A673 (cell line): Measurements from ENCODE around the gene PLTP. TPM values are rescaled to one million over a fixed set of nuclear protein-coding genes. Genes with fewer than 3 reads are reported as not detected.

ENCODE experiments used
- BruUV-seq: library from RNA; stranded (reverse); fragments of 400-500 nt; replicated peaks from 2 replicates; lab custom pipeline; 2021; lab: Mats Ljungman, UMichigan
- CTCF ChIA-PET: fragments of 300-600 bp; sonication (Branson Sonifier 250); formaldehyde crosslinking; loops from one replicate; lab custom pipeline; 2022; ENCODE audit warnings: antibody characterized with exemption; lab: Charles Lee
- POLR2A ChIA-PET: fragments of 300-600 bp; sonication (Branson Sonifier 250); formaldehyde crosslinking; loops from one replicate; lab custom pipeline; 2022; ENCODE audit warnings: antibody characterized with exemption; ENCODE audit not compliant: low non-redundant PET; lab: Charles Lee
- DNase-seq: peaks from one replicate; pipeline ENCODE4 v3.0.0-alpha.2; 2015; ENCODE audit warnings: low spot score
- H3K27ac ChIP-seq: fragments of 200-600 bp; sonication (generic); 2 replicates; pipeline ENCODE4 v1.5.1; 2016; ENCODE audit warnings: mixed run types, low read depth, mild to moderate bottlenecking, mixed read lengths, antibody characterized with exemption, low read length; ENCODE audit not compliant: poor library complexity, severe bottlenecking
- H3K27me3 ChIP-seq: fragments of 200-600 bp; sonication (generic); replicated peaks from 2 replicates; pipeline ENCODE4 v1.6.1; 2017; ENCODE audit warnings: mixed run types, low read depth, mild to moderate bottlenecking, mixed read lengths, antibody characterized with exemption, low read length; ENCODE audit not compliant: insufficient read depth, poor library complexity
- H3K36me3 ChIP-seq: fragments of 200-600 bp; sonication (generic); 2 replicates; pipeline ENCODE4 v1.6.1; 2016; ENCODE audit warnings: mixed run types, mild to moderate bottlenecking, mixed read lengths, antibody characterized with exemption, low read length; ENCODE audit not compliant: insufficient read depth, poor library complexity, severe bottlenecking
- H3K4me1 ChIP-seq: fragments of 200-600 bp; sonication (generic); 2 replicates; pipeline ENCODE4 v1.6.1; 2017; ENCODE audit warnings: mixed run types, mild to moderate bottlenecking, mixed read lengths, antibody characterized with exemption, low read length; ENCODE audit not compliant: insufficient read depth, poor library complexity, severe bottlenecking
- H3K4me3 ChIP-seq: fragments of 200-600 bp; sonication (generic); 2 replicates; pipeline ENCODE4 v1.5.1; 2016; ENCODE audit warnings: low read depth, mixed run types, mild to moderate bottlenecking, mixed read lengths, low read length; ENCODE audit not compliant: poor library complexity, severe bottlenecking
- H3K9me3 ChIP-seq: fragments of 200-600 bp; sonication (generic); 2 replicates; pipeline ENCODE4 v1.6.1; 2016; ENCODE audit warnings: mixed run types, low read depth, mild to moderate bottlenecking, mixed read lengths, antibody characterized with exemption, low read length; ENCODE audit not compliant: poor library complexity, severe bottlenecking
- EZH2 ChIP-seq: fragments of 200-600 bp; sonication (generic); IDR thresholded peaks from 2 replicates; pipeline ENCODE4 v1.6.1; 2017; ENCODE audit warnings: borderline replicate concordance, low read depth, mild to moderate bottlenecking, mixed read lengths, antibody characterized with exemption, low read length; ENCODE audit not compliant: poor library complexity, severe bottlenecking
- intact Hi-C: fragments of 100-400 bp; cut with micrococcal nuclease; formaldehyde crosslinking; loops from one replicate; pipeline ENCODE4 v1.10.0; 2022; ENCODE audit not compliant: unreplicated experiment
- total RNA-seq: library from RNA; stranded (reverse); gene quantifications from 2 replicates; pipeline ENCODE4 v1.2.3, GENCODE V29; 2021
- TF ChIP-seq, protein P1 (sequence below): fragments of 300-800, 200-600 bp; sonication (generic); conservative IDR thresholded peaks from 2 replicates; pipeline ENCODE4 v1.5.1; 2017; ENCODE audit warnings: low read depth, mild to moderate bottlenecking, antibody characterized with exemption, low read length, moderate library complexity, mixed read lengths

The PLTP gene
- total RNA-seq, 1 experiment from 2014 or later = 58.3 TPM

DNA sequence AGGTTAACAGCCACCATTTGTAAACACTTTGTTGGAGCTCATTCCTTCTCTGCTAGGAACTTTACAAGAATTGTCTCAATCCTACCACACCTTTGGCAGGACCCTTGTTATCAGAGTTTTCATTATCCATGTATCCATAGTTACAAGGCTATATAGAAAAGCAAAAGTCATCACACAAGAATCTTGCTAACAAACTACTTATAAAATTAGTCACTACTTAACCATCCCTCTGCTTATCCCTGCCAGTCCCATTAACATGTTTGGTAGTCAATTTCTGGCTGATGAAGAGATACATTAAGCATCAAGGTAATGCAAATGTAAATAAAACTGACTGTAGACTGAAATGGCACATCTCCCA, 44.2 kb downstream of the PLTP start:
- no peak overlapping the region for H3K27ac ChIP-seq
- H3K4me3 ChIP-seq = no peak overlapping the region
- no peaks in the 10 kb centered on the region for H3K9me3 ChIP-seq
- BruUV-seq = no TSS peak
- ChIA-PET CTCF (no interaction called here), POLR2A (no interaction called here)
- no peaks in the 10 kb centered on the region for H3K4me1 ChIP-seq
- no peak for TF ChIP-seq EZH2
- TF ChIP-seq, protein P1, sequence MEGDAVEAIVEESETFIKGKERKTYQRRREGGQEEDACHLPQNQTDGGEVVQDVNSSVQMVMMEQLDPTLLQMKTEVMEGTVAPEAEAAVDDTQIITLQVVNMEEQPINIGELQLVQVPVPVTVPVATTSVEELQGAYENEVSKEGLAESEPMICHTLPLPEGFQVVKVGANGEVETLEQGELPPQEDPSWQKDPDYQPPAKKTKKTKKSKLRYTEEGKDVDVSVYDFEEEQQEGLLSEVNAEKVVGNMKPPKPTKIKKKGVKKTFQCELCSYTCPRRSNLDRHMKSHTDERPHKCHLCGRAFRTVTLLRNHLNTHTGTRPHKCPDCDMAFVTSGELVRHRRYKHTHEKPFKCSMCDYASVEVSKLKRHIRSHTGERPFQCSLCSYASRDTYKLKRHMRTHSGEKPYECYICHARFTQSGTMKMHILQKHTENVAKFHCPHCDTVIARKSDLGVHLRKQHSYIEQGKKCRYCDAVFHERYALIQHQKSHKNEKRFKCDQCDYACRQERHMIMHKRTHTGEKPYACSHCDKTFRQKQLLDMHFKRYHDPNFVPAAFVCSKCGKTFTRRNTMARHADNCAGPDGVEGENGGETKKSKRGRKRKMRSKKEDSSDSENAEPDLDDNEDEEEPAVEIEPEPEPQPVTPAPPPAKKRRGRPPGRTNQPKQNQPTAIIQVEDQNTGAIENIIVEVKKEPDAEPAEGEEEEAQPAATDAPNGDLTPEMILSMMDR = no peak
- H3K27me3 ChIP-seq = no peaks in the 10 kb centered on the region
- no peak for DNase-seq
- no peaks in the 10 kb centered on the region for H3K36me3 ChIP-seq
- intact Hi-C loops = no loop called here

DNA sequence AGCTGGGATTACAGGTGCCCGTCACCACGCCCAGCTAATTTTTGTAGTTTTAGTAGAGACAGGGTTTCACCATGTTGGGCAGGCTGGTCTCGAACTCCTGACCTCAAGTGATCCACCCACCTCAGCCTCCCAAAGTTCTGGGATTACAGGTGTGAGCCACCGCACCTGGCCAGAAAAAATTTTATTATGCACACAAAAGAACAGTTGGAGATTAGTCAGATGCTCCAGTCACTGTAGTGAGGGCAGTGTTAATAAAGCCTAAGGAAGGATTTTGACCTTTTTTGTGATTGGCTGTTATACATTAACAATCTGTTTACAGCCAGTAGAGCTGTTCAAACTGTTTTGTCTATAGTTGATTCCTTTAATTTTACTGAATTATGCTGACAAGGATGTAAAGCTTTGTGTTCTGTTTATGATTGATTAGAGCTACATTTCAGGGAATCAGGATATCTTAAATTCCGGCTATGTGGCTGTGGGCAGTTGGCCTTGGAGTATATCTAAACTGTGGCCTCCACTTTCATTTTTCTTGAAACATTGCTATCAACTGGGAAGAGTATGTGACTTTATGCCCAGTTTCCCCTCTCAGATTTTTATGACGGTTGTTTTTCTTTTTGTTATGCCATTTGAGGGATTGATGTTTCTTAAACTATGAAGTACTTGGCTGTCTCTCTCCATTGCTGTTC, 44.7 kb downstream of the PLTP start:
- H3K27ac ChIP-seq = no peak overlapping the region
- no peaks in the 10 kb centered on the region for H3K36me3 ChIP-seq
- no peaks in the 10 kb centered on the region for H3K9me3 ChIP-seq
- POLR2A ChIA-PET = no interaction called here
- CTCF ChIA-PET = no interaction called here
- no peaks in the 10 kb centered on the region for H3K4me1 ChIP-seq
- no TSS peak for BruUV-seq
- no peak for TF ChIP-seq EZH2
- DNase-seq = no peak
- intact Hi-C loops = no loop called here
- H3K27me3 ChIP-seq = no peaks in the 10 kb centered on the region
- H3K4me3 ChIP-seq = no peak overlapping the region

- BruUV-seq = no TSS peak
- Histone ChIP-seq H3K4me3 (no peak overlapping the region), H3K9me3 (no peaks in the 10 kb centered on the region), H3K27me3 (no peaks in the 10 kb centered on the region), H3K27ac (no peak overlapping the region), H3K4me1 (no peaks in the 10 kb centered on the region), H3K36me3 (no peaks in the 10 kb centered on the region)
- DNase-seq = no peak
- CTCF ChIA-PET = no interaction called here
- POLR2A ChIA-PET = no interaction called here
- no peak for TF ChIP-seq EZH2
- TF ChIP-seq, protein P1 = no peak
- intact Hi-C loops = no loop called here
Measured at GRCh38 chr20:45866454-45866853, 45.5 kb downstream of the PLTP start.
